Large intestine (tissue), 3 donors: ENCODE measurements around the gene DPH7. TPM values are rescaled to one million over a fixed set of nuclear protein-coding genes. Genes with fewer than 3 reads are reported as not detected.
"Not testable (repeated sequence)": the region's sequence is repeated elsewhere in the genome, so short reads cannot be mapped to it uniquely, and the experiment has no call there.

Source experiments
- DNase-seq, 2 donors: peaks; one replicate each; pipeline versions ENCODE4 v3.0.0 to v3.0.0-alpha.2; 2013
- H3K27ac ChIP-seq: one replicate; pipeline ENCODE4 v1.5.1; 2013; ENCODE audit warnings: low read length
- H3K27me3 ChIP-seq: 2 replicates; pipeline ENCODE4 v1.6.1; 2013; ENCODE audit warnings: low read length; ENCODE audit not compliant: control insufficient read depth, insufficient read depth
- H3K36me3 ChIP-seq: 2 replicates; pipeline ENCODE4 v1.6.1; 2013; ENCODE audit warnings: low read length; ENCODE audit not compliant: control insufficient read depth, insufficient read depth
- H3K4me1 ChIP-seq: one replicate; pipeline ENCODE4 v1.6.1; 2013; ENCODE audit warnings: low read length; ENCODE audit not compliant: control insufficient read depth, insufficient read depth
- H3K4me3 ChIP-seq: one replicate; pipeline ENCODE4 v1.5.1; 2013; ENCODE audit warnings: low read length
- H3K9me3 ChIP-seq: one replicate; pipeline ENCODE4 v1.6.1; 2013; ENCODE audit warnings: mild to moderate bottlenecking, low read depth, low read length, moderate library complexity; ENCODE audit not compliant: control insufficient read depth
- WGBS: methylation state at CpG from one replicate; pipeline ENCODE4 v1.1.5; 2013; ENCODE audit warnings: low lambda C conversion rate; ENCODE audit not compliant: insufficient coverage; 5-methylcytosine and 5-hydroxymethylcytosine counted together
- polyA plus RNA-seq: library from polyadenylated mRNA; unstranded; fragments of 120-200 nt; gene quantifications from one replicate; pipeline ENCODE4 v1.2.1, GENCODE V29; 2013

The DPH7 gene
- polyA plus RNA-seq, 1 donor = 42.2 TPM

DNA sequence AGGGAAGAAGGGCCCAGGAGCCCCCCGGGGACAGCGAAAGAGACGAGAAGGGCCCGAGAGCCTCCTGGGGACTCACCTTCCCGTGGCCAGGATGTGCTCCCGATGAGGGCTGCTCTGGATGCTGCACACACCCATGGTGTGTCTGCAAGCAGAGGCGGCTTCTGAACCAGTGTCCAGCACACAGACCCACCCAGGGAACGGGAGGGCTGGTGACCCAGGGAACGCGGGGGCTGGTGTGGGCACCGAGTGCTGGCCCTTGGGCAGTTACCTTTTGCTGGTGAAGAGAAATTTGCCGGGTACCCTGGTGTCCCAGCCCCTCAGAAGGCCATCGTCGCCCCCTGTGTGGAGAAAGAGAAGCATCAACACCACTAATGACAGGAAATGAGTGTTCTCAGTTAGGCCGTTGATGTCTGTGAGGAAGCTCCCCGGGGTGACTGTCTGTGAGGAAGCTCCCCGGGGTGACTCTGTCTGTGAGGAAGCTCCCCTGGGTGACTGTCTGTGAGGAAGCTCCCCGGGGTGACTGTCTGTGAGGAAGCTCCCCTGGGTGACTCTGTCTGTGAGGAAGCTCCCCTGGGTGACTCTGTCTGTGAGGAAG is 13.8 kb downstream of the DPH7 start:
- Histone ChIP-seq H3K4me1 (no peaks in the 10 kb centered on the region), H3K36me3 (peaks cover 29% of the 10 kb centered on the region), H3K27me3 (no peaks in the 10 kb centered on the region), H3K27ac (no peak overlapping the region), H3K9me3 (no peaks in the 10 kb centered on the region), H3K4me3 (no peak overlapping the region)
- DNase-seq = no peak
- WGBS = no CpG with 5 or more reads among the region's 18 CpGs

DNA sequence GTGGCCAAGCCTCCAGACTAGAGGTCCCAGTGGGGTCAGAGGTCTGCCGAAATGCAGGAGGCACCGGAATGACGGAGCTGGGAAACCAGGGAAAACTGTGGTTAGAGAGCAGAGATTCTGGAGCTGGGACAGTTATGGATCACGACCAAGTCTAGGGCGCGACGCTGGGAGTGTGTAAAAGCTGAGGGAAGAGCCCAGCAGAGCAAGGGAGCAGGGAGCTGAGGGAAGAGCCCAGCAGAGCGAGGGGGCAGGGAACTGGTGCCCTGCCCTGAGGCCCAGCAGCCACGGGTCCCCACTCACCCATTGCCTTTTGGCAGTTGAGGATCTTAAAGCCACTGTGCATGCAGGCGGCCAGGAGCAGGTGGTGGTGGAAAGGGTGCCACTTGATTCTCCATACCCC is 14.6 kb downstream of the DPH7 start:
- Histone ChIP-seq H3K27me3 (no peaks in the 10 kb centered on the region), H3K27ac (no peak overlapping the region), H3K36me3 (peaks cover 32% of the 10 kb centered on the region), H3K4me3 (no peak overlapping the region), H3K9me3 (no peaks in the 10 kb centered on the region), H3K4me1 (no peaks in the 10 kb centered on the region)
- WGBS = no CpG with 5 or more reads among the region's 10 CpGs
- no peak for DNase-seq

DNA sequence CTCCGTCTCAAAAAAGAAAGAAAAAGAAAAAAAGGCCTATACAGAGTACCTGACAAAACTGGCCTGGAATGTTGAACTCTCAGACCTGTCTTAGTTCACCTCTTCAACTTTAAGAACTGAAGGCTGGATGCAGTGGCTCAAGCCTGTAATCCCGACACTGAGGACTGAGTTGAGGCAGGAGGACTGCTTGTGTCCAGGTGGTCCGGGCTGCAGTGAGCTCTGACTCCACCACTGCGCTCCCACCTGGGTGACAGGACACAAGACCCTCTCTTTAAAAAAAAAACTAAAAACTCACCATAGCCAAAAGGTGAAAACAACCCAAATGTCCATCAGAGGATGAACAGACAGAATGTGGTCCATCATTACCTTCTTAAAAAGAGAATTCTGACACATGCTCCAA is 20.6 kb downstream of the DPH7 start:
- Histone ChIP-seq H3K4me3 (no peak overlapping the region), H3K4me1 (peaks cover 4% of the 10 kb centered on the region), H3K9me3 (no peaks in the 10 kb centered on the region), H3K27me3 (no peaks in the 10 kb centered on the region), H3K36me3 (peaks cover 43% of the 10 kb centered on the region), H3K27ac (no peak overlapping the region)
- WGBS = no CpG with 5 or more reads among the region's 4 CpGs
- no peak for DNase-seq

DNA sequence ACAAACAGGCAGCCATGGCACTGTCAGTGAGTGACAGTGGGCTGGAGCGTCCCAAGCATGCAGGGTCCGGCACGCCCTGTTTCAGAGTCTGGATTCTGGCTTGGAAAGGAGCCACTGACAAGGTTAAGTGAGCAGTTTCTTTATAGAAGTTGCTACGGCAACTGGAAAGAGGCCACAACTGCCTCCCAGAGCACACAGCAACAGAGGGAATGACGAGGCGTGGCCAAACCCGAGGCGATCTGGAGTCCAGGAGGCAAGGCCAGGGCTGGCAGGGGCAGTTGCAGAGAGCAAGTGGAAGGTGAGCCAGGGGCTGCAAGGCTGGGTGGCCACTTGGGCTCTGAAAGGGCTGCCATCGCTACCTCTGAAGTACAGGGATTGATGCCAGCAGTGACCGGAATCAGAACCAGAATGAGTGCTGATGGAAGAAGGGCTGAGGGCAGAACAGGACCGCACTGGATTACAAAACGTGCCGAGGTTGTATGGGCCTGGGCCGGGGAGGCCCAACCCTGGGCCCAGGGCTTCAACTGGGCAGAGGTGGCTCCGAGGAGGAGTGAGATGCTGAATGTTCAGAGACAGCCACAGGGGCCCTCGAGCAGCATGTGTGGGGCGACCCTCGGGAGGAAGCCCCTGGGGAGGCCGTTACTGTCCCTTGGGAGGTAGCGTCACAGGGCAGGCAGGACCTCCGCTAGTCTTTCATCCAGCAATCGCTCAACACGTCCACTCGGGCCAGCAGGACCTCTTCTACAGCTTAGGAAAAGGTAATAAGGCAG is 22.5 kb downstream of the DPH7 start:
- peaks cover 39% of the 10 kb centered on the region for H3K36me3 ChIP-seq

DNA sequence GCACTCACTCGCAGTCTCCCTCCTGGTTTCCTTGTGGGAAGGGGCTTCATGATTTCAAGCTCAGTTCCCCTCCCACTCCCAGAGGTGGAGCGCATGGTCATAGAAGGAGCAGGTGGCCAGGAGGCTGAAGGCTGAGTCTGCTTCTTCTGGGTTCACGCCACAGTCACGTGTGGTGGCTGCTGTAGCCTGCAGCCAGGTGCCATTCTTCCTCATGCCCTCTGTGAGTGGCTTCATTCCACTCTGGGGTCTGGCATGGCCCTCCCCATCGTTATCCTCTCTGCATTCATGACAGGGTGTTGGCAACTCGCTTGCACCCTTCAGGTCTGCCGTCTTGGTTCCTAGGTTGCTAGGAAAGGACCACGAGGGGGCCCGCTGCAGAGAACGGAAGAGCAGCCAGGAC is 23.5 kb downstream of the DPH7 start:
- DNase-seq = no peak
- no peaks in the 10 kb centered on the region for H3K27me3 ChIP-seq
- H3K9me3 ChIP-seq = no peaks in the 10 kb centered on the region
- WGBS = no CpG with 5 or more reads among the region's 10 CpGs
- no peak overlapping the region for H3K27ac ChIP-seq
- H3K36me3 ChIP-seq = peaks cover 36% of the 10 kb centered on the region
- H3K4me1 ChIP-seq = peaks cover 12% of the 10 kb centered on the region
- no peak overlapping the region for H3K4me3 ChIP-seq

More for the DNA sequence above, 22.5 kb downstream of the DPH7 start:
- WGBS = no CpG with 5 or more reads among the region's 24 CpGs
- Histone ChIP-seq H3K4me1 (peaks cover 10% of the 10 kb centered on the region), H3K4me3 (no peak overlapping the region), H3K27ac (no peak overlapping the region), H3K9me3 (no peaks in the 10 kb centered on the region), H3K27me3 (no peaks in the 10 kb centered on the region)
- peak in 1 of 2 donors; percentile 41 for DNase-seq

DNA sequence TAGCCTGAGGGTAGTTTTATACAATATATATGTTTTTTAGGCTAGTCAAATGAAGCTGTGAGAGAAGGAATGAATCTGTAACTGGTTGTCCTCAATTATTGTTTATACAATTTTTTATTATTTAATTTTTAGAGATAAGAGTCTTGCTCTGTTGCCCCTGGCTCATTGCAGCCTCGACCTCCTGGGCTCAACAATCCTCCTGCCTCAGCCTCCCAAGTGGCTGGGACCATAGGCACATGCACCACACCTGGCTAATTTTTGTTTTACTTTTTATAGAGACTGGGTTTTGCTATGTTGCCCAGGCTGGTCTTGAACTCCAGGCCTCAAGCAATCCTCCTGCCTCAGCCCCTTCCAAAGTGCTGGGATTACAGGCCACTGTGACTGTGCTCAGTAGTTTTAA is 24.4 kb downstream of the DPH7 start:
- DNase-seq = no peak
- Histone ChIP-seq H3K27me3 (no peaks in the 10 kb centered on the region), H3K4me1 (peaks cover 18% of the 10 kb centered on the region), H3K4me3 (no peak overlapping the region), H3K27ac (no peak overlapping the region), H3K9me3 (no peaks in the 10 kb centered on the region), H3K36me3 (peaks cover 30% of the 10 kb centered on the region)
- 100% methylated on average over 1 of the region's 1 CpG for WGBS

DNA sequence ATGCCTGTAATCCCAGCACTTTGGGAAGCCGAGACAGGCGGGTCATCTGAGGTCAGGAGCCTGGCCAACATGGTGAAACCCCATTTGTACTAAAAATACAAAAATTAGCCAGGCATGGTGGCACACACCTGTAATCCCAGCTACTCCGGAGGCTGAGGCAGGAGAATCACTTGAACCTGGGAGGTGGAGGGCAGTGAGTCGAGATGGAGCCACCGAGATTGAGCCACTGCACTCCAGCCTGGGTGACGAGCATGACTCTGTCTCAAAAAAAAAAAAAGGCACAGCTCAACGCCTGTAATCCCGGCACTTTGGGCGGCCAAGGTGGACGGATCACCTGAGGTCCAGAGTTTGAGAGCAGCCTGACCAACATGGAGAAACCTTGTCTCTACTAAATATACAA is 25.1 kb downstream of the DPH7 start:
- H3K27ac ChIP-seq, H3K9me3 ChIP-seq, H3K4me3 ChIP-seq, H3K27me3 ChIP-seq, DNase-seq: not testable (repeated sequence)
- Histone ChIP-seq H3K36me3 (peaks cover 28% of the 10 kb centered on the region), H3K4me1 (peaks cover 18% of the 10 kb centered on the region)
- no CpG with 5 or more reads among the region's 10 CpGs for WGBS

DNA sequence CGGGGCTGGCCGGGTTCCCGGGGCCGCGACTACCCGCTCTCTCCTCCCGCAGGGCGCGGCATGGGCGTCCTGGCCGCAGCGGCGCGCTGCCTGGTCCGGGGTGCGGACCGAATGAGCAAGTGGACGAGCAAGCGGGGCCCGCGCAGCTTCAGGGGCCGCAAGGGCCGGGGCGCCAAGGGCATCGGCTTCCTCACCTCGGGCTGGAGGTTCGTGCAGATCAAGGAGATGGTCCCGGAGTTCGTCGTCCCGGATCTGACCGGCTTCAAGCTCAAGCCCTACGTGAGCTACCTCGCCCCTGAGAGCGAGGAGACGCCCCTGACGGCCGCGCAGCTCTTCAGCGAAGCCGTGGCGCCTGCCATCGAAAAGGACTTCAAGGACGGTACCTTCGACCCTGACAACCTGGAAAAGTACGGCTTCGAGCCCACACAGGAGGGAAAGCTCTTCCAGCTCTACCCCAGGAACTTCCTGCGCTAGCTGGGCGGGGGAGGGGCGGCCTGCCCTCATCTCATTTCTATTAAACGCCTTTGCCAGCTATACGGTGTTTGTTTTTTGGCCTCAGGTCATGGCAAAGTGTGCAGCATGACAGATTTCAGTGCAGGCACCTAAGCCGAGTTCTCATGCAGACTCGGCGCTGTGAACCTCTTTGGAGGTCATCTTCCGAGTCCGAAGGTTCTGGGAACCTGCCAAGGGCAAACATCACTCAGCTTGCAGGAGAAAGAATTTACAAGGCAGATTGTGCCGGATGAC is 26.5 kb downstream of the DPH7 start:
- whole genome bisulfite sequencing = no CpG with 5 or more reads among the region's 58 CpGs

DNA sequence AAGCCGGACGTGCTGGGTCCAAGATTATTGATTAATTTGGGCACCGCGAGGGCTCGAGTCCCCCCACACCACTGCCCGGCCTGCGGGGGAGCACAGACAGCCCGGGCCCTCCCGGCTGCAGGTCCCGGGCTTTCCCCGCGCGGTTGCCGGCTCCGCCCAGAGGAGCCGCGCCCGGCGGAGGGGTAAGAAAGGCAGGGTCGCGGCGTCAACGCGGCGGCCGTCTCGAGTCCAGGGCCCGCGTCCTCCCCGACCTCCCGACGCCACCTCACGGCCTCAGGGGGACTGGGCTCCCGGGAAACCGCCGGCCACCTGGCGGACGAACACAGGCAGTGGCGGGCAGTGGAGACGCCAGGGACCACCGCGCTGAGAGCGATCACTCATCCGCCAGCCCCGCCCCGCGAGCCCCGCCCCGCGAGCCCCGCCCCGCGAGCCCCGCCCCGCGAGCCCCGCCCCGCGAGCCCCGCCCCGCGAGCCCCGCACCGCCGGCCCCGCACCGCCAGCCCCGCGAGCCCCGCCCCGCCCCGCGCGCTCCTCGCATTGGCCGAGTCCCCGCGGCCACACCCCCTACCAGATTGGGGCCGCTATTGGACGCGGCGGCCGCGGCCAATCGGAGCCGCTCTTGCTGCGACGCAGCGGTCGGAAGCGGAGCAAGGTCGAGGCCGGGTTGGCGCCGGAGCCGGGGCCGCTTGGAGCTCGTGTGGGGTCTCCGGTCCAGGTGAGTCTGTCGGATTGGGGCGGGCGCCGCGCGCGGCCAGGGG is 27.3 kb downstream of the DPH7 start, which contains the start of gene MRPL41:
Gene MRPL41, plus strand, starts transcription at position 616 of the 758 bp plus-strand sequence. CDS start 203 bp downstream, outside the sequence.
- DNase-seq = peak; percentile 90 to 91
- H3K27me3 ChIP-seq = no peaks in the 10 kb centered on the region
- peaks cover 17% of the 10 kb centered on the region for H3K36me3 ChIP-seq
- peak within 1 kb of the TSS; percentile 53 for H3K27ac ChIP-seq
- H3K4me1 ChIP-seq = peaks cover 18% of the 10 kb centered on the region
- H3K4me3 ChIP-seq = peak within 1 kb of the TSS; percentile 72
- H3K9me3 ChIP-seq = peaks cover 3% of the 10 kb centered on the region
- no CpG with 5 or more reads among the region's 106 CpGs for WGBS

More for the DNA sequence above, 26.5 kb downstream of the DPH7 start:
- Histone ChIP-seq H3K36me3 (peaks cover 22% of the 10 kb centered on the region), H3K4me1 (peaks cover 18% of the 10 kb centered on the region), H3K27me3 (no peaks in the 10 kb centered on the region), H3K4me3 (peak overlapping the region; percentile 72), H3K9me3 (no peaks in the 10 kb centered on the region), H3K27ac (peak overlapping the region; percentile 48)
- DNase-seq = no peak

DNA sequence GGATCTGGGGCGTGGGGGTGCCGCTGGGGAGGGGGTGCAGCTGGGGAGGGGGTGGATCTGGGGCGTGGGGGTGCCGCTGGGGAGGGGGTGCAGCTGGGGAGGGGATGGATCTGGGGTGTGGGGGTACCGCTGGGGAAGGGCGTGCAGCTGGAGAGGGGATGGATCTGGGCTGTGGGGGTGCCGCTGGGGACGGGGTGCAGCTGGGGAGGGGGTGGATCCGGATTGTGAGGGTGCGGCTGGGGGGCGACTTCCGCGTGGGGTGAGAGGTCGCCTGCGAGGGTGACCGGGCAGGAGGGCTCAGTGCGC is 27.8 kb downstream of the DPH7 start:
- not testable (repeated sequence) for DNase-seq, H3K27me3 ChIP-seq, H3K9me3 ChIP-seq
- Histone ChIP-seq H3K4me1 (peaks cover 15% of the 10 kb centered on the region), H3K27ac (peak overlapping the region; percentile 53), H3K4me3 (peak overlapping the region; percentile 49), H3K36me3 (peaks cover 12% of the 10 kb centered on the region)
- WGBS = no CpG with 5 or more reads among the region's 17 CpGs
